NT2/D1 (cell line): ENCODE measurements around the gene OR52D1.

Experiments used
- DNase-seq: peaks from one replicate; pipeline ENCODE4 v3.0.0-alpha.2; 2011; ENCODE audit warnings: low read depth, low spot score
- H3K27me3 ChIP-seq: 2 replicates; pipeline ENCODE4 v1.6.0; 2011; ENCODE audit warnings: mild to moderate bottlenecking; ENCODE audit not compliant: insufficient read length, insufficient read depth
- H3K36me3 ChIP-seq: 2 replicates; pipeline ENCODE4 v1.6.1; 2011; ENCODE audit warnings: mild to moderate bottlenecking, low read length, mixed read lengths; ENCODE audit not compliant: insufficient read depth, insufficient read length
- H3K4me1 ChIP-seq: 2 replicates; pipeline ENCODE4 v1.5.1; 2011; ENCODE audit not compliant: insufficient read depth, insufficient read length
- H3K4me3 ChIP-seq: 2 replicates; pipeline ENCODE4 v1.5.1; 2011; ENCODE audit warnings: low read depth; ENCODE audit not compliant: insufficient read length
- H3K9ac ChIP-seq: 2 replicates; pipeline ENCODE4 v1.6.0; 2011; ENCODE audit warnings: low read depth; ENCODE audit not compliant: insufficient read length
- H3K9me3 ChIP-seq: 2 replicates; pipeline ENCODE4 v1.5.1; 2011; ENCODE audit warnings: mild to moderate bottlenecking, low read length; ENCODE audit not compliant: insufficient read depth
- SUZ12 ChIP-seq: IDR thresholded peaks from 2 replicates; pipeline ENCODE4 v1.6.1; 2011; ENCODE audit not compliant: insufficient read length, insufficient read depth; ENCODE audit errors: extremely low read depth
- YY1 ChIP-seq: IDR thresholded peaks from 2 replicates; pipeline ENCODE4 v1.6.1; 2011; ENCODE audit not compliant: insufficient read length, insufficient read depth
- ZNF274 ChIP-seq: IDR thresholded peaks from 2 replicates; pipeline ENCODE4 v1.6.1; 2011; ENCODE audit warnings: mild to moderate bottlenecking, low read depth, low read length

Gene OR52D1

DNA sequence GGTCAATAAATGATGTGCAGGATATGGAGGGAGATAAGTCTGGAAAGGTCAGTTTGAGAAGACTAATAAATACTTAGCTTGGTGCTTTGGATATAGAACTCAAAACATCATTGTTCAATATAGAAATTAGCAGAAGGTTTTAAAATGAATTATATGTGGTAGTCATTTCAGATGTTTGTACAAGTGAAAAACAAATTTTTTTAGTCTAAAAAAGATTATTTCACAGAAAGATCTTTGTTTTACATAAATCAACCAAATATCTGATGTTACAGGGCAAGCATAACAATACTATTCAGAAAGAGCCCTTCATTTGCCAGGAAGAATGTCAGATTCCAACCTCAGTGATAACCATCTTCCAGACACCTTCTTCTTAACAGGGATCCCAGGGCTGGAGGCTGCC, at the start of gene OR52D1:
Gene OR52D1, plus strand, starts transcription at position 301 of the 400 bp plus-strand sequence. Its CDS starts 22 bp downstream, at position 323.
- no peak for DNase-seq
- no peak within 1 kb of the TSS for H3K9ac ChIP-seq
- H3K36me3 ChIP-seq: no peaks in the 10 kb centered on the region
- no peak within 1 kb of the TSS for H3K4me3 ChIP-seq
- no peak for TF ChIP-seq SUZ12
- TF ChIP-seq ZNF274: no peak
- no peak for TF ChIP-seq YY1
- H3K9me3 ChIP-seq: no peaks in the 10 kb centered on the region
- H3K4me1 ChIP-seq: no peaks in the 10 kb centered on the region
- H3K27me3 ChIP-seq: no peaks in the 10 kb centered on the region

GRCh38 chr11:5441414-5441813, 47.1 kb upstream of the OR52D1 start, which contains the start of gene OR51I1:
OR51I1 (minus strand) TSS chr11:5441514; CDS start chr11:5441514, 0 bp downstream.
- Histone ChIP-seq H3K4me3 (no peak within 1 kb of the TSS), H3K4me1 (no peaks in the 10 kb centered on the region), H3K9me3 (no peaks in the 10 kb centered on the region), H3K9ac (no peak within 1 kb of the TSS), H3K36me3 (no peaks in the 10 kb centered on the region), H3K27me3 (no peaks in the 10 kb centered on the region)
- no peak for TF ChIP-seq ZNF274
- TF ChIP-seq YY1: no peak
- TF ChIP-seq SUZ12: no peak
- DNase-seq: no peak

GRCh38 chr11:5443835-5444393, 44.6 kb upstream of the OR52D1 start:
- TF ChIP-seq YY1: no peak
- TF ChIP-seq SUZ12: no peak
- TF ChIP-seq ZNF274: no peak
- no peak for DNase-seq
- Histone ChIP-seq H3K4me1 (no peaks in the 10 kb centered on the region), H3K27me3 (no peaks in the 10 kb centered on the region), H3K9me3 (no peaks in the 10 kb centered on the region), H3K9ac (no peak overlapping the region), H3K4me3 (no peak overlapping the region), H3K36me3 (no peaks in the 10 kb centered on the region)

DNA sequence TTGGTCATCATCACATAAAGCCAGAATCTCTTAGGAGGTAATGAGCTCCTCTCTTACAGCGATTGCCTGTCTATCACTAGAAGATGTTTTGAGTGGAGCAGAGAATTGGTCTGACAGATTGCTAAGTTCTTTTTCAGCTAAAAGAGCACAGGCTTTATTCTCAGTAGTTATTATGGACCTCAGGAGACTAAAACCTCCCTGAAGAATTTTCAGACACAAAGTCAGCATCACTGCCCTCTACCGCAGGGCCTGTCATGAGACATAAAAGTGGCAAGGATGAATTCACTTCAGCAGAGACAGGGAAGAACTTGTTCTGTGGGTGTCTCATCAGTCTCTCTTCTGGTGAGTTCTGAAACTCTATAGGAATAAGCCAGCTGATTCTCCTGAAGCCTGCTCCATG, 39.5 kb upstream of the OR52D1 start, which contains the start of gene OR51I2:
Gene OR51I2, plus strand, starts transcription at position 301 of the 400 bp plus-strand sequence. CDS start 4,166 bp downstream, outside the sequence.
- Histone ChIP-seq H3K4me3 (no peak within 1 kb of the TSS), H3K9ac (no peak within 1 kb of the TSS), H3K9me3 (no peaks in the 10 kb centered on the region), H3K4me1 (no peaks in the 10 kb centered on the region), H3K36me3 (no peaks in the 10 kb centered on the region), H3K27me3 (no peaks in the 10 kb centered on the region)
- no peak for DNase-seq
- TF ChIP-seq YY1 (no peak), ZNF274 (no peak), SUZ12 (no peak)

- Histone ChIP-seq H3K27me3 (no peaks in the 10 kb centered on the region), H3K4me3 (no peak overlapping the region), H3K9me3 (no peaks in the 10 kb centered on the region), H3K9ac (no peak overlapping the region), H3K36me3 (no peaks in the 10 kb centered on the region), H3K4me1 (no peaks in the 10 kb centered on the region)
- no peak for DNase-seq
- TF ChIP-seq SUZ12 (no peak), YY1 (no peak), ZNF274 (no peak)
These were observed 39.1 kb upstream of the OR52D1 start for GRCh38 chr11:5449432-5449831.

DNA sequence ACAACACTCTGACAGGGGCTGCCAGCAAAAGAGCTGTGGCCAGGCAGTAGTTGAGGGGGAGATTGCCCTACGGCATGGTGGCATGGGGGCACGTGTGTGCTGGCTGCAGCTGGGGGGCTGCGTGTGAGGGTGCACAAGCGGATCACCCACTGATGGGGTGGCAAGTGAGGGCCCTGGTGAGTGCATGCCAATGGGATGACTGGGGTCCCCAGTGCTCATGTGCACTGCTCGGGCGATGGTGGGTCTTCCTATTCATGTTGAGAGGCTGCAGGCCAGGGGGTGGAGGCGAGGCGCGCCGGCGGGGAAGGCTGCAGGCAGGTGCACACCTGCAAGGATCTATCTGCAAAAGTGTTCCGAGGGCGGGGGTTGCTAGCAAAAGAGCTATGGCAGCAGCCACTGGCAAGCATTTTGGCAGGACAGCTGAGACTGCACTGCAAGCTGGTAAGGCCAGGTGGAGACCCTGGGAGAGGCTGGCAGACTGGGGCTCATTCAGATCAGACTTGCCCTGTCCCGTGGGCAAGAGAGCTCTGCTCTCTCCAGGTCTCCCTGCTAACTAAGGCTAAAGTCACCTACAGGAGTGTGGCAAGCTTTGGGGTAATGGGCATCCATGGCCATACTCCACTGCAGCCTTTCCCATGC, 27.4 kb upstream of the OR52D1 start:
- no peaks in the 10 kb centered on the region for H3K4me1 ChIP-seq

DNA sequence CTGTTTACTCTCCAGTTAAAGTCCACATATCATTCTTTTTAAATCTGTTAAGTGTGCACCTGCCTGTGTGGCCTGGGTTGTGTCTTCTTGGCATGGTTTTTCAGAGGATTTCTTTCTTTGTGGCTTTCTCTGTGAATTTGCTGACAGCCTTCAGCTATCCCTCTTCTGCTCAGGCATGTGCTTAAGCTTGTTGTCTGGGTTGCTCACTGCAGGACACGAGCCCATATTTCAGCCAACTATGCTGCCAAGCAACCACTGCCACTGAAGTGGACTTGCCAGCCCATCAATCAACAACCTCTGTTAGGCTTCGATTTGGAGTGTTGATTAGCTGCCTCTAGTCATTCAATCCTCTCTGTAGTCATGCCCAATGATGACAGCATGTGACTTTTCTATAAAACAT, 21.0 kb upstream of the OR52D1 start:
- H3K9me3 ChIP-seq: no peaks in the 10 kb centered on the region
- H3K4me1 ChIP-seq: no peaks in the 10 kb centered on the region
- H3K4me3 ChIP-seq: no peak overlapping the region
- TF ChIP-seq SUZ12 (no peak), YY1 (no peak), ZNF274 (no peak)
- no peak for DNase-seq
- no peaks in the 10 kb centered on the region for H3K27me3 ChIP-seq
- H3K36me3 ChIP-seq: no peaks in the 10 kb centered on the region
- H3K9ac ChIP-seq: no peak overlapping the region

More for the DNA sequence above, 27.4 kb upstream of the OR52D1 start:
- Histone ChIP-seq H3K27me3 (no peaks in the 10 kb centered on the region), H3K36me3 (no peaks in the 10 kb centered on the region), H3K9me3 (no peaks in the 10 kb centered on the region), H3K9ac (no peak overlapping the region), H3K4me3 (no peak overlapping the region)
- no peak for DNase-seq
- TF ChIP-seq YY1 (no peak), ZNF274 (no peak), SUZ12 (no peak)
